Natural killer cell treated with Interleukin-12 subunit alpha and Interleukin-12 subunit beta and Interleukin-15 and Interleukin-18, amount 100 ng/mL, for 72 hours (primary cell): ENCODE measurements around the gene SMAD6. TPM values are rescaled to one million over a fixed set of nuclear protein-coding genes. Genes with fewer than 3 reads are reported as not detected.

ENCODE experiments used
- ATAC-seq, 2 donors: fragments of 150-1000 bp; cut with Tn5 transposase in 1 of 2; sonication (Bioruptor Pico), chemical (Tn5 transposase) in 1 of 2; 2 replicates each; pipeline ENCODE4 v1.10.0; 2021
- DNase-seq: peaks from one replicate; pipeline ENCODE4 v3.0.0; 2022; ENCODE audit warnings: low spot score
- H3K27ac Mint-ChIP-seq, 2 donors: 1 replicate in 1 of 2; 2 replicates in 1 of 2; pipeline ENCODE4 v1.8.0; 2022; ENCODE audit warnings: mixed read lengths in 2 of 2, mild to moderate bottlenecking in 1 of 2, moderate library complexity in 1 of 2
- H3K27me3 Mint-ChIP-seq, 2 donors: 1 replicate in 1 of 2; 2 replicates in 1 of 2; pipeline ENCODE4 v1.8.0; 2022; ENCODE audit warnings: mixed read lengths in 2 of 2
- H3K36me3 Mint-ChIP-seq: one replicate; pipeline ENCODE4 v1.8.0; 2022; ENCODE audit warnings: mixed read lengths
- H3K4me1 Mint-ChIP-seq, 2 donors: 1 replicate in 1 of 2; 2 replicates in 1 of 2; pipeline ENCODE4 v1.8.0; 2022; ENCODE audit warnings: low read depth in 2 of 2, mixed read lengths in 2 of 2, mild to moderate bottlenecking in 1 of 2
- H3K4me3 Mint-ChIP-seq: one replicate; pipeline ENCODE4 v1.8.0; 2022; ENCODE audit warnings: mixed read lengths
- H3K9me3 Mint-ChIP-seq: 2 replicates; pipeline ENCODE4 v1.8.0; 2022; ENCODE audit warnings: mixed read lengths
- total RNA-seq, 2 donors: library from RNA; stranded (reverse); gene quantifications; one replicate each; pipeline ENCODE4 v1.2.3, GENCODE V29; 2022

SMAD6 gene
- total RNA-seq, 2 donors from 2014 or later: 0.33 to 1.1 TPM

DNA sequence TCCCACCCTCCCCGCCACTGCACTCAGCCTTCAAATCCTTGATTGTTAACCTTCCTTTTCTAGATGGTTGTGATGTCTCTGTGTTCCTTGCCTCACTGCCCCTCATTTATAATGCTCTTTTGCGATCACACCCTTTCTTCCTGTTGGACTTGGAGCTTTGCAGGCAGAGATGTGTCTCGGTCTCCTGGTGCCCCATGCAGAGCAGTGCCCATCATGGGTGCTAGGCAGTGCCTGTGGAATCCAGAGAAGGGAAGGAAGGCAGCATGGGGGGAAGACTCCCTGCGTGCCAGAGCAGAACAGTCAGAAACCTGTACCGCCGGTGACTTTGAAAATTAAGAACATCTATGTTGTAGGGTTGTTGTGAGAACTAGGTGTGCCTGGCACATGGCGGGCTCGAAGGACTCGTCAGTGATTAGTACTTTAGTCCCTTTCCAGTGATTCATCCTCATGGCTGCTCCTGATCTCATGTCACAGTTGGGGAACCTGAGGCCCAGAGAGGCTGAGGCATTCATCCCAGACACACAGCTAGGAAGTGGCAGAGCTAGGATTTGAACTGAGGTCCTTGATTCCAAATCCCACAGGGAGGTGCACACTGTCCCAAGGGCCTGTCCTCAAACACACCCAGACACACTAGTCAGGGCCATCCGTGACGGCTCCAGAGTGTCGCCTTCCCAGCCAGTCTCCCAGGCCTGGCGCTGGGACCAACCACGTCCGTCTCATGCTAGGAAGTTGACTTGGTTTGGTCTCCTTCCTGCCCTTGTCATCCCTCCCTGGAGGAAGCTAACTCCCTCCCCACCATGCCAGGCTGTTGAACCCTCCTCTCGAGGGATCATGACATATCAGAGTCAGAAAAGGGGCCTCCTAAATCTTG, 58.3 kb downstream of the SMAD6 start:
- Mint-ChIP-seq H3K27me3 (peaks cover 33 to 51% of the 10 kb centered on the region in 2 donors), H3K9me3 (peaks cover under 1% of the 10 kb centered on the region), H3K27ac (no peak overlapping the region), H3K36me3 (peaks cover under 1% of the 10 kb centered on the region), H3K4me3 (no peak overlapping the region), H3K4me1 (peaks cover 0 to under 1% of the 10 kb centered on the region in 2 donors)
- no peak for DNase-seq
- ATAC-seq: no peak

DNA sequence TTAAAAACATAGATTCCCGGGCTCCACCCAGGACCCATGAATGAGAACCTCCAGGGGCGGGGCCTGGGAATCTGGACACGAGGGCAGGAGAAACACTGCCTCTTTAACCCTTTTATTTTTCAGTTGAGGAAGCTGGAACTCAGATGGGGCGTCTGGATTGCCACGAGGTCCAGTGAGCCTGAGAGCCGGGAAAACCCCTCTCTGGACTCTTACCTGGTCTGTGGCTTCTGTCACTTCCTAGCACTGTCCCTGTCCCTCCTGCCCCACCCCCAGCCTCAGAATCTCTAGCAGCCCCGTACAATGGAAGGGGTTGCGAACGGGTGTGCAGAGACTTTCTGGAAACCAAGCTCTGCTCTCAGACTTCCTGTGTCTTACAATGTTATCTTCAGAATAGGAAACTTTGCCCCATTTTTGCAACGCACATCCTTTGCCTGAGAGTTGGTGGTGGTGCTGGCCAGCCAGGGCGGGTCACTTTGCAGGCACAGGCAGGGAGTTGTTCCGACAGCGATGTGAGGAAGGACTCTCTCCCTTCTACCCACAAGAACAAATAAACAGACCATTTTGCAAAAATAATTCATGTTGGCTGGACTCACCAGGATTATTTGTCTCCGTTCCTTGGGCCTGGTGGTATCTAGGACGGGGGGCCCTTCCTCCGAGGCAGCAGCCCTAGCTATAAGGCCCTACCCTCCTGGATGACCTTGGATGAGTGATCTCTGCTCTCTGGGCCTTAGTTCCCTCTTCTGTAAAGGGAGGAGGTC, 59.1 kb downstream of the SMAD6 start:
- H3K9me3 Mint-ChIP-seq: no peaks in the 10 kb centered on the region
- peaks cover 38 to 60% of the 10 kb centered on the region in 2 donors for H3K27me3 Mint-ChIP-seq
- H3K36me3 Mint-ChIP-seq: no peaks in the 10 kb centered on the region
- ATAC-seq (no peak), DNase-seq (no peak)
- peaks cover 0 to 5% of the 10 kb centered on the region in 2 donors for H3K4me1 Mint-ChIP-seq
- H3K27ac Mint-ChIP-seq: no peak overlapping the region
- H3K4me3 Mint-ChIP-seq: no peak overlapping the region

DNA sequence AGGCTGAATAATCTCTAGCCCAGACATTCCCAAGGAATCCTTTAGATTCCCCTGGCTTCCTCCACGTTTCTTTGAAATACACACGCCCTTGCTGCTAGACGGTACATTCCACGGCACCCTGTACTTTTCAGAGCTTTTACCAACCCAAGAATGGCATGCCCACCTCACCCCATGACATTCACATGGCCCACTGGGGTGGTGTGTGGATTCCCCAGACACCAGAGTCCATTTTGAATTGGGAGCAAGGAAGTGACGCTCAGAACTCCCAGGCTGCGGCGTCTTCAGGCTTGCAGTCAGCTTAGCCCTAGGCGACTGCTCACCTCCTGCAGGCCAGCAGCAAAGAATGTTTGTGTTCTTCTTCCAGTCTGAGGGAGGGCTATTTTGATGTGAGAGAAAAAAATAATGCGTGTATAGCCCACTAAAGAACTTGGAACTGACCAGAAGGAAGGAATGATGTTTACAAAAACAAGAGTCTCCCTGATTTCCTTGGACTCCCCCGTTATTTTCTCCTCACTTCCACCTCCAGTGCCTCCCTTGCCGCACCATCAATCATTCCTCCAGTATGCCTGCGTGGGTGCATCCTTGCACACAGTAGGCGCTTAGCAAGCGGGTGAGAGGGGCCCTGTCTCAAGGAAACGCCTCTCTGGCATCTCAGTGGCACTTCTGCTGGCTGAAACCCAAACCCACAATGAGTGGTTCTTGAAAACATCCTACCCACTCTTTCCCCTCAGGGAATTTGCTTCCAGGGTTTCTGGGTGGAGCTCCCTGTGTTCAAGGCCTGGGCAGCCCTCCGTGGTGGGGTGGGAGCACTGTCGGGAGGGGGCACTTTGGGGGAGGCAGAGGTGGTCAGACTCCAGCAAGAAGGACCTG, 59.9 kb downstream of the SMAD6 start:
- Mint-ChIP-seq H3K36me3 (no peaks in the 10 kb centered on the region), H3K4me1 (peaks cover 0 to 5% of the 10 kb centered on the region in 2 donors), H3K9me3 (no peaks in the 10 kb centered on the region), H3K27ac (no peak overlapping the region), H3K4me3 (no peak overlapping the region), H3K27me3 (peaks cover 43 to 68% of the 10 kb centered on the region in 2 donors)
- ATAC-seq: no peak
- DNase-seq: no peak

DNA sequence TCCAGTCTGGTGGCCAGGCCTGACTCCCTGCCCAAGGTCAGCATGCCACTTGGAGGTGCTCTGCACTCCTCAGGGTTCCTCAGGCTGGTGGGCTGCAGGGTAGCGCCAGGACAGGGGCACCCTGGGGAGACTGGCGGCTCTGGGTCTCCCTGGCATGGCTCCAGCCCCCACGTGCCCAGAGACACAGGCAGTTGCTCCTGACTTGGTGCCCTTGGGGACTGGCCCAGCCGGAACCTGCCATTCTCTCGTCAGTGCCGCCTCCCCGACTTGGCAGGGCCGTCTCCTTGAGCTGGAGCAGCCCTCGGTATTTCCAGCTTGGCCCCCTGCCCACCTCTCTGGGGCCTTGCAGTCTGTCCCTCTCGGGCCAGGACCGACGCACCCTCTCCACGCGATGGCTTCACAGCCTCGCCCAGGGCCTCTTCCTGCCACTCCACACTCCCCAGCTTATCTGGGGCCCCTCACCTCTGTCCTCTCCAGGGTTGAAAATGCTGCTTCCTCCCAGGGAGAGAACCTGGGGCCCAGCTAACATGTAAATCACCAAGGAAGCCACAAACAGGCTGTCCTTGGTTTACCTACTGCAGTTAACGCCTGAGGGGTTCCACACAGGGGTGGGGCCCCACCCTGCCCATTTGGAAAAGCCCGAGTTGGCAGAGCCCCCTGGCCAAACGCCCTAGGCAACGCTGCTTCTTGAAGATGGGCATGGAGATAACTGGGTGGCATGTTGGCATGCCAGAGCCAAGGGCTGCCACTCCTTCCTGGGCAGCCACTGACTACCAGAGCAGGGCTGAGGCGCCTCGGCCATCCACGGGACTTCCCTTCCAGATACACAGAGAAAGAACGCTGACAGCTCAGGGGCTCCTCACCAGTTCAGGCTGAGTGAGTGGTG, 61.4 kb downstream of the SMAD6 start:
- H3K4me3 Mint-ChIP-seq: no peak overlapping the region
- peak in 1 of 2 donors; percentile 21 for ATAC-seq
- H3K27me3 Mint-ChIP-seq: peaks cover 43 to 72% of the 10 kb centered on the region in 2 donors
- H3K27ac Mint-ChIP-seq: no peak overlapping the region
- no peak for DNase-seq
- H3K4me1 Mint-ChIP-seq: peaks cover 0 to 5% of the 10 kb centered on the region in 2 donors
- H3K36me3 Mint-ChIP-seq: no peaks in the 10 kb centered on the region
- H3K9me3 Mint-ChIP-seq: no peaks in the 10 kb centered on the region

DNA sequence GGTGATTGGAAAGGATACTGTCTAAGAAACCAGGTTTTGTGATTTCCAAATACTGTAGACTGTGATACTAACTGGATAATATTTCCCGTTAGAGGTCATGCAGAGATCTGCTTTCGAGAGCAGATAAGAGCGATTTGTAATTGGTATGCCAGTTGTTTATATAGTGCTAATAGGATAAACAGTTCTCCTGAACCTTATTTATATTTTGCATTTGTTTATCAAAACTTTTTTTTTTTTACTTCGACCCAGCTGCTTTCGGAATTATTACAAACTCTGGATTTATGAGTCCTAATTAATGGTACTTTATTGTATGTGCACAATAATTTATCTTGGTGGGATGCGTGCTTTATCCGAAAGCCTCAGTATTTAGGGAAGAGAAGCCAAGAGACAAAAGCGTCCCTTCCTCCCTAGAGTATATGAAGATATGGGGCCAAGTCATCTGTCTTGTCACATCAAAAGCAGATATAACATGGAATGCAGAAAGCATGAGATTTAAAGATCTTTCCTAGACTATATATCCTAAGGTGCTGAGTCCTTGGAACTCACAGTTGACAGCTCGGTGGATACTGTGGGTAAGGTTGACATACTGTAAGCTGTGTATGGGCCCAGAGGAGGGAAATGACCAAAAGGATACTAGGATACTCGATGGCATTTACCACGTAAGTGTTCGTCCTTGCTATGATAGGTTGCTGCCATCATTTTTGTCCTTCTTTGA, 62.2 kb downstream of the SMAD6 start:
- Mint-ChIP-seq H3K36me3 (no peaks in the 10 kb centered on the region), H3K27me3 (peaks cover 41 to 67% of the 10 kb centered on the region in 2 donors), H3K9me3 (no peaks in the 10 kb centered on the region), H3K4me3 (no peak overlapping the region), H3K27ac (no peak overlapping the region), H3K4me1 (peaks cover 0 to 5% of the 10 kb centered on the region in 2 donors)
- DNase-seq: no peak
- no peak for ATAC-seq

DNA sequence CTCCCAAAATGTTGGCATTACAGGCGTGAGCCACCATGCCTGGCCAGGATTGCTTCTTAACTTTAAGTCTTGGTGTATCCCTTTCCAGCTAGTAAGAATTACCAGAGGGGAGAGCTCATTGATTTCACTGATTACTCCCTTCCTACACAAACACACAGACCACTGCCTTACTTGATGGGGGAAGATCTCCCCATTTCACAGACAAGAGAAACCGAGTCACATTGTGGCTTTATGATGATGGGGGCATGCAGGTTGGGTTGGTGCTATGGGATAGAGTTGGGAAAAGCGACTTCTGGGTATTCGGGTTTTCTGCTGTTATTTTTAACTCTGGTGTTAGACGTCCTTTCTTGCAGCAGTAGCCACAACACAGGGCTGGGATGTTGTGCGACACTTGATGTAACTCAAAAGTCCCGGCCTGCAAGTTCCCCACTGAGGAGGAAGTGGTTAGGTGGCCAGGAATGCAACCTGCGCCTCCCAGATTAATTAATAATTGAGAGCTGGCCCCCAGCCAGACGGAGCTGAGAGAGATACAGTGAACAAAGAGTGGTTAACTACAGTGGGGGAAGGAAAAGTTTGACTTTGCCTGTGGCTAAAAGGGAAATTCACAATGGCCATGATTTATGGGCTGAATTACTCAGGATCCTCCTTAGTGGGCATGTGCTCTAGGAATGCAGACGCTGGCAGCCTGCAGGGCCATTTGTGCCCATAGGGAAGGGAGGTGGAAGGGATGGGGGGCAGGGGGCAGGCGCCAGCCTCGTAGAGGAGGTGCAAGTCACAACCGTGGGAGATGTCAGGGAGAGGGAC, 63.6 kb downstream of the SMAD6 start:
- Mint-ChIP-seq H3K36me3 (no peaks in the 10 kb centered on the region), H3K27me3 (peaks cover 35 to 54% of the 10 kb centered on the region in 2 donors), H3K4me3 (no peak overlapping the region), H3K4me1 (peaks cover 0 to 5% of the 10 kb centered on the region in 2 donors), H3K9me3 (no peaks in the 10 kb centered on the region), H3K27ac (no peak overlapping the region)
- DNase-seq: no peak
- ATAC-seq: no peak

DNA sequence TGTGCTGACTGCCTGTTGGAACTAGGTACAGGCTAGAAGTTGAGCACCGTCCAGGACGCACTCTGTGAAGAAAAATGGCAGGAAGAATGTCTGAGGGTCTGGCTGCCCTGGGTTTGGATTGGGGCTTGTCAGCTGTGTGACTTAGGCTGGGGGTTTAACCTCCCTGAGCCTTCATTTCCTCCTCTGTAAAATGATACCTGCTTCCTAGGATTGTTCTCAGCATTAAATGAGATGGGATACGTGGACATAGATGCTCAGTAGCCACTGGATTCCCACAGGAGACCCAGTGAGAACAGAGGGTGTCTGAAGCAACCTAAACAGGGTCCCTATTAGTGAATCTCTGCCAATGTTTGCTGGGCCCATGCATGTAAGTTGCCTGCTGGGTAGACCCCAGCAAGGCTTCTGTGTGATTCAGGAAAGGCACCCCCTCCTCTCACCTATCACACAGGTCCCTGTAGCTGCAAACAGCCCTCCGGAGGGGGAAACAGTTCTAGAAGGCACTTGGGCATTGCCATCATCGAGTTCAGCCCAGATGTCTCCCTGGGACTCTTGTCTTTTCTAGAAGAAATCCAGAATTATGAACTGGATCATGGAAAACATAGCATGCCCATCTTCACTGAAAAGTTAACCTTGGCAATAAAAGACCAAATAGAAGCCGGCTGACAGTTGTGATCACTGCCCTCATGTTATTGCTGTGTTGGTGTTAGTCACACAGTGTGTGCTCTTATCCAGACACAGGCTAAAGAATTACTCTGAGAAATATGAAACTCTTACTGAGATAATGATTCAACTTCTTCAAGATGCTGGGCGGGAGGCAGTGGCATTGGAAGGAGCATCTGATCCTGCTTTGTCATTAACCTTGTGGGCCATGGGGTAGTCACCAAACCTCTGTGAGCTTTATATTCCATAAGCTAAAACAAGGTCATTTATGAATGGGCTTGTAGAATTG, 64.5 kb downstream of the SMAD6 start:
- H3K27ac Mint-ChIP-seq: no peak overlapping the region
- ATAC-seq (no peak), DNase-seq (no peak)
- H3K4me3 Mint-ChIP-seq: no peak overlapping the region
- H3K27me3 Mint-ChIP-seq: peaks cover 33 to 51% of the 10 kb centered on the region in 2 donors
- H3K36me3 Mint-ChIP-seq: no peaks in the 10 kb centered on the region
- H3K4me1 Mint-ChIP-seq: peaks cover 0 to 5% of the 10 kb centered on the region in 2 donors
- H3K9me3 Mint-ChIP-seq: no peaks in the 10 kb centered on the region

DNA sequence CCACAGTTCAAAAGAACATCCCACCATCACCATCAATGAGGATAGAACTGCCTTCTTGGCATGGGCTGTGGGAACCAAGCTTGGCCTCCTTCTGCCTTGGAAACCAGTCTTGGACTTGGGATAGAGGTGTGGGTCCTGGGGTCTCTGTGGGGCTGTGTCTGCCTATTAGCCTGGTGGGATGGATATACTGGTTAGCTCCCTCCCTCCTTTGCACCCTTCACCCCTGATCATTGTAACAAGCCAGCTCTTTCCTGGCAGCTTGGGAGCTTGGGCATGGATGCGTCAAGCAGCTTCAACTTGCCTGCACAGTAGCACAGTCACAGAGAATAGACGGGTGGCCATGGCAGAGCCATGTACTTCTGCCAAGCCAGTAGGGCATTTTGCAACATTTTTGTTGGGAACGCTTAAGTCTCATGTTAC, 65.2 kb downstream of the SMAD6 start:
- no peak for ATAC-seq
- no peaks in the 10 kb centered on the region for H3K9me3 Mint-ChIP-seq
- H3K4me1 Mint-ChIP-seq: peaks cover 0 to 5% of the 10 kb centered on the region in 2 donors
- DNase-seq: no peak
- H3K36me3 Mint-ChIP-seq: no peaks in the 10 kb centered on the region
- H3K27ac Mint-ChIP-seq: no peak overlapping the region
- peaks cover 26 to 45% of the 10 kb centered on the region in 2 donors for H3K27me3 Mint-ChIP-seq
- H3K4me3 Mint-ChIP-seq: no peak overlapping the region

DNA sequence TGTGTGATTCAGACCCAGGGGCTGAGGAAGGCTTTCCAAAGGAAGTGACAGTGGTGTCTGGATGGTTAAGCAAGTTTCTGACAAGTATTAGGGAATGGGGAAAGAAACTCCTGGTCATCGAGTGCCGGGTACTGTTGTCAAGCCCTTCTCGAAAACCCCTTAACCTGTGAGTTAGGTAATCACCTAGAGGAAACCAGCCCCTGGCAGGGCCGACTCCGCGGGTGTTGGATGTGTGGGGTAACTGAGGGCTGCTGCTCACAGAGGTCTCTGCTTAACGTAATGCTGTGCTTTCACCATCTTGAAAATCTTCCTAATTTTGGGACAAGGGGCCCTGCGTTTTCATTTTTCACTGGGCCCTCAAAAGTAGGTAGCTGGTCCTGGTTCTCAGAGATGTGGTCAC, 67.0 kb downstream of the SMAD6 start:
- Mint-ChIP-seq H3K4me3 (no peak overlapping the region), H3K27me3 (peaks cover 17 to 31% of the 10 kb centered on the region in 2 donors), H3K4me1 (peaks cover 0 to 5% of the 10 kb centered on the region in 2 donors), H3K27ac (no peak overlapping the region), H3K36me3 (no peaks in the 10 kb centered on the region), H3K9me3 (no peaks in the 10 kb centered on the region)
- ATAC-seq (no peak), DNase-seq (no peak)

DNA sequence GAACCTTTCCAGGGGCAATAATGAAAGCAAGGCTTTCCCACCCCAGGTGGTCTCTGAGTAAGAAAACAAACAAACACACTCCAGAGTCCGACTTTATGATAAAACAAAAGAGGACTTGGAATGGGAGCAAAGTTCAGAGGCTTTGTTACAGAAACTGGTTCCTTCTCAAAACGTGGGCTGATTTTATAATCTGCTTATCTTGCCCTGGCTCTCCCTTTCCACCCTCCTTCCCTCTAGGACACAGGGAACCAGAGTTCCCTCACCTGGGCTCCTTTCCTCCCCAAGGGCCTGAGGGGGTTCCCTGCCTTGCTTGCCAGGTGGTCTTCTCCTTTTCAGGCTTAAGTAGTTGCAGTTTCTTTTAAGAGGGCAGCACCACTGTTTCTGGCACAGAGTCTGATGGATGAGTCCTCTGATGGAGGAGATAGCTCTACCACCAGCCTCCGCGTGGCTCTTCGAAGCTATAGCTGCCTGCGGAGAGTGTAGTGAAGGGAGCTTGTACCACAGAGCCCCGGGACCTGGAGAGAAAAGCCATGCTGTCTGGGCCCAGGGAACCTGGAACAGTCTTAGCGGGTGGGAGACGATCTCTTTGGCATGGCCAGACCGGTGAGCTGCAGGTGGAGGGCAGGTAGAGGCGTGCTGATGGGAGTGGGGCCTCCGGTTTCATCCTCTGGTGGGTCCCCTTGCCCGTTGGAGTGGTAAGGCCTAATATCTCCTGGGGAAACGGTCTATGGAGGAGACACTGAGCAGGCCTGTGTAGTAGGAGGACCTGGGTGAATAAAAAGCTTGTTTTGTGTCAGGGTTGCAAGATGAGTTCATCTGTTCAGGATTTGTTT, 68.7 kb downstream of the SMAD6 start:
- ATAC-seq: no peak
- Mint-ChIP-seq H3K27me3 (peaks cover 8 to 16% of the 10 kb centered on the region in 2 donors), H3K4me3 (no peak overlapping the region), H3K4me1 (peaks cover 0 to under 1% of the 10 kb centered on the region in 2 donors), H3K27ac (no peak overlapping the region), H3K9me3 (no peaks in the 10 kb centered on the region), H3K36me3 (no peaks in the 10 kb centered on the region)
- DNase-seq: no peak
